ENCODE measurements around the gene KIAA1217.

The KIAA1217 gene

DNA sequence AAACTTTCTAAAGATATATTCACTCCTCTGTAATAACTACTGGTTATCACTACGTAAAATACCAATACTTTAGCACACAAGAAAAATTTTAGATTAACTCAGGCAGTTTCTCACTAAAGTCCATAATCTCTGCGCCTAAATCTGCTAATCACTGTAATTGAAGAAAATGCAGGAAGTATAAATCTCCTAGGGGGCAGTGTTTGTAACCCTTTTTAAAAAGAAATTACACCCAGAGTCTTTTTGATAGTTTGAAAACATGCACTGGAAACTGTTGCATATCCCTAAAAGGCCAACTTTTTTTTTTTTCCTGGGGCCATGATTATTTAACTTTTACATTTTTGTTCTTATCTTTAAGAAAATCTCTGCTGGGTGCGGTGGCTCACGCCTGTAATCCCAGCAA lies 209.6 kb downstream of the KIAA1217 start:
- H3K36me3 ChIP-seq (ENCODE audit: control insufficient read depth in 2 of 2, insufficient read depth in 1 of 2, low read length in 2 of 2) = no peaks in the 10 kb centered on the region
- H3K4me1 ChIP-seq (ENCODE audit: control insufficient read depth, insufficient read depth, low read length) = peaks cover 4% of the 10 kb centered on the region
- H3K4me3 ChIP-seq (ENCODE audit: low read depth, low read length) = no peak overlapping the region
- H3K27ac ChIP-seq (ENCODE audit: extremely low read depth, low read depth, low read length) = no peak overlapping the region
- ChIA-PET POLR2A (no interaction called here), CTCF (interaction anchor here (0.7 to 1.6 kb wide), 5 partner anchors 11 to 141 kb away, joined by 3 to 5 read pairs (median 4); no protein-coding TSS in a partner anchor)
- H3K9me3 ChIP-seq (ENCODE audit: control insufficient read depth, insufficient read depth, low read depth, low read length) = no peaks in the 10 kb centered on the region; the same call in 1 of the 2 replicates
- TF ChIP-seq GFI1B (tag by site-specific recombination; IDR thresholded peaks at IDR 0.05) (no peak), ZNF664 (tag by site-specific recombination; IDR thresholded peaks at IDR 0.05) (no peak), ZNF433 (tag by site-specific recombination; IDR thresholded peaks at IDR 0.05; ENCODE audit: low read depth) (no peak), ZNF549 (tag by site-specific recombination; IDR thresholded peaks at IDR 0.05) (no peak), ZNF670 (tag by site-specific recombination; IDR thresholded peaks at IDR 0.05; ENCODE audit: low read depth) (no peak), ZNF138 (tag by site-specific recombination; IDR thresholded peaks at IDR 0.05; ENCODE audit: borderline replicate concordance) (no peak), SETDB1 (IDR thresholded peaks at IDR 0.05; ENCODE audit: insufficient read length, low read length) (no peak), GLI4 (tag by site-specific recombination; IDR thresholded peaks at IDR 0.05) (no peak), ZNF830 (tag by site-specific recombination; IDR thresholded peaks at IDR 0.05; ENCODE audit: low read depth) (no peak)
- TF ChIP-seq, protein P1, sequence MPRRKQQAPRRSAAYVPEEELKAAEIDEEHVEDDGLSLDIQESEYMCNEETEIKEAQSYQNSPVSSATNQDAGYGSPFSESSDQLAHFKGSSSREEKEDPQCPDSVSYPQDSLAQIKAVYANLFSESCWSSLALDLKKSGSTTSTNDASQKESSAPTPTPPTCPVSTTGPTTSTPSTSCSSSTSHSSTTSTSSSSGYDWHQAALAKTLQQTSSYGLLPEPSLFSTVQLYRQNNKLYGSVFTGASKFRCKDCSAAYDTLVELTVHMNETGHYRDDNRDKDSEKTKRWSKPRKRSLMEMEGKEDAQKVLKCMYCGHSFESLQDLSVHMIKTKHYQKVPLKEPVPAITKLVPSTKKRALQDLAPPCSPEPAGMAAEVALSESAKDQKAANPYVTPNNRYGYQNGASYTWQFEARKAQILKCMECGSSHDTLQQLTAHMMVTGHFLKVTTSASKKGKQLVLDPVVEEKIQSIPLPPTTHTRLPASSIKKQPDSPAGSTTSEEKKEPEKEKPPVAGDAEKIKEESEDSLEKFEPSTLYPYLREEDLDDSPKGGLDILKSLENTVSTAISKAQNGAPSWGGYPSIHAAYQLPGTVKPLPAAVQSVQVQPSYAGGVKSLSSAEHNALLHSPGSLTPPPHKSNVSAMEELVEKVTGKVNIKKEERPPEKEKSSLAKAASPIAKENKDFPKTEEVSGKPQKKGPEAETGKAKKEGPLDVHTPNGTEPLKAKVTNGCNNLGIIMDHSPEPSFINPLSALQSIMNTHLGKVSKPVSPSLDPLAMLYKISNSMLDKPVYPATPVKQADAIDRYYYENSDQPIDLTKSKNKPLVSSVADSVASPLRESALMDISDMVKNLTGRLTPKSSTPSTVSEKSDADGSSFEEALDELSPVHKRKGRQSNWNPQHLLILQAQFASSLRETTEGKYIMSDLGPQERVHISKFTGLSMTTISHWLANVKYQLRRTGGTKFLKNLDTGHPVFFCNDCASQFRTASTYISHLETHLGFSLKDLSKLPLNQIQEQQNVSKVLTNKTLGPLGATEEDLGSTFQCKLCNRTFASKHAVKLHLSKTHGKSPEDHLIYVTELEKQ (tag by site-specific recombination; IDR thresholded peaks at IDR 0.05; ENCODE audit: borderline replicate concordance) = no peak
- TF ChIP-seq, protein P2, sequence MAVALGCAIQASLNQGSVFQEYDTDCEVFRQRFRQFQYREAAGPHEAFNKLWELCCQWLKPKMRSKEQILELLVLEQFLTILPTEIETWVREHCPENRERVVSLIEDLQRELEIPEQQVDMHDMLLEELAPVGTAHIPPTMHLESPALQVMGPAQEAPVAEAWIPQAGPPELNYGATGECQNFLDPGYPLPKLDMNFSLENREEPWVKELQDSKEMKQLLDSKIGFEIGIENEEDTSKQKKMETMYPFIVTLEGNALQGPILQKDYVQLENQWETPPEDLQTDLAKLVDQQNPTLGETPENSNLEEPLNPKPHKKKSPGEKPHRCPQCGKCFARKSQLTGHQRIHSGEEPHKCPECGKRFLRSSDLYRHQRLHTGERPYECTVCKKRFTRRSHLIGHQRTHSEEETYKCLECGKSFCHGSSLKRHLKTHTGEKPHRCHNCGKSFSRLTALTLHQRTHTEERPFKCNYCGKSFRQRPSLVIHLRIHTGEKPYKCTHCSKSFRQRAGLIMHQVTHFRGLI (tag by site-specific recombination; IDR thresholded peaks at IDR 0.05) = no peak
- TF ChIP-seq, protein P3, sequence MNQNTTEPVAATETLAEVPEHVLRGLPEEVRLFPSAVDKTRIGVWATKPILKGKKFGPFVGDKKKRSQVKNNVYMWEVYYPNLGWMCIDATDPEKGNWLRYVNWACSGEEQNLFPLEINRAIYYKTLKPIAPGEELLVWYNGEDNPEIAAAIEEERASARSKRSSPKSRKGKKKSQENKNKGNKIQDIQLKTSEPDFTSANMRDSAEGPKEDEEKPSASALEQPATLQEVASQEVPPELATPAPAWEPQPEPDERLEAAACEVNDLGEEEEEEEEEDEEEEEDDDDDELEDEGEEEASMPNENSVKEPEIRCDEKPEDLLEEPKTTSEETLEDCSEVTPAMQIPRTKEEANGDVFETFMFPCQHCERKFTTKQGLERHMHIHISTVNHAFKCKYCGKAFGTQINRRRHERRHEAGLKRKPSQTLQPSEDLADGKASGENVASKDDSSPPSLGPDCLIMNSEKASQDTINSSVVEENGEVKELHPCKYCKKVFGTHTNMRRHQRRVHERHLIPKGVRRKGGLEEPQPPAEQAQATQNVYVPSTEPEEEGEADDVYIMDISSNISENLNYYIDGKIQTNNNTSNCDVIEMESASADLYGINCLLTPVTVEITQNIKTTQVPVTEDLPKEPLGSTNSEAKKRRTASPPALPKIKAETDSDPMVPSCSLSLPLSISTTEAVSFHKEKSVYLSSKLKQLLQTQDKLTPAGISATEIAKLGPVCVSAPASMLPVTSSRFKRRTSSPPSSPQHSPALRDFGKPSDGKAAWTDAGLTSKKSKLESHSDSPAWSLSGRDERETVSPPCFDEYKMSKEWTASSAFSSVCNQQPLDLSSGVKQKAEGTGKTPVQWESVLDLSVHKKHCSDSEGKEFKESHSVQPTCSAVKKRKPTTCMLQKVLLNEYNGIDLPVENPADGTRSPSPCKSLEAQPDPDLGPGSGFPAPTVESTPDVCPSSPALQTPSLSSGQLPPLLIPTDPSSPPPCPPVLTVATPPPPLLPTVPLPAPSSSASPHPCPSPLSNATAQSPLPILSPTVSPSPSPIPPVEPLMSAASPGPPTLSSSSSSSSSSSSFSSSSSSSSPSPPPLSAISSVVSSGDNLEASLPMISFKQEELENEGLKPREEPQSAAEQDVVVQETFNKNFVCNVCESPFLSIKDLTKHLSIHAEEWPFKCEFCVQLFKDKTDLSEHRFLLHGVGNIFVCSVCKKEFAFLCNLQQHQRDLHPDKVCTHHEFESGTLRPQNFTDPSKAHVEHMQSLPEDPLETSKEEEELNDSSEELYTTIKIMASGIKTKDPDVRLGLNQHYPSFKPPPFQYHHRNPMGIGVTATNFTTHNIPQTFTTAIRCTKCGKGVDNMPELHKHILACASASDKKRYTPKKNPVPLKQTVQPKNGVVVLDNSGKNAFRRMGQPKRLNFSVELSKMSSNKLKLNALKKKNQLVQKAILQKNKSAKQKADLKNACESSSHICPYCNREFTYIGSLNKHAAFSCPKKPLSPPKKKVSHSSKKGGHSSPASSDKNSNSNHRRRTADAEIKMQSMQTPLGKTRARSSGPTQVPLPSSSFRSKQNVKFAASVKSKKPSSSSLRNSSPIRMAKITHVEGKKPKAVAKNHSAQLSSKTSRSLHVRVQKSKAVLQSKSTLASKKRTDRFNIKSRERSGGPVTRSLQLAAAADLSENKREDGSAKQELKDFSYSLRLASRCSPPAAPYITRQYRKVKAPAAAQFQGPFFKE (tag by site-specific recombination; IDR thresholded peaks at IDR 0.05; ENCODE audit: borderline replicate concordance) = no peak

DNA sequence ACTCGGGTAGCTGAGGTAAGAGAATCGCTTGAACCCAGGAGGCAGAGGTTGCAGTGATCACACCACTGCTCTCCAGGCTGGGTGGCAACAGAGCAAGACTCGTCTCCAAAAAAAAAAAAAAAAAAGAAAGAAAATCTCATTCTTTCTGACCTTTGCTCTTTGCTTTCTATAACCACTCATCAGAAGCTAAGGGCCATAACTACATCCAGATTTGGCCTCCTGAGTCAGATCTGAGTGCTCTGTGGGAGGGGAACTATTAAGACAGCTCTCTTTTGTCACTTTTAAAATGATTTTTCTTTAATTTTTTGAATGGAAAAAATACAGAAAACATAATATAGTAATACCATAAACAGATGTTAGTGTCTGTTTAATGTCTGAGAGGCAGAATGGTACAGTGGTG lies 210.1 kb downstream of the KIAA1217 start:
- Histone ChIP-seq H3K4me1 (ENCODE audit: control insufficient read depth, insufficient read depth, low read length) (peaks cover 4% of the 10 kb centered on the region), H3K9me3 (ENCODE audit: control insufficient read depth, insufficient read depth, low read depth, low read length) (no peaks in the 10 kb centered on the region; the same call in 1 of the 2 replicates), H3K36me3 (ENCODE audit: control insufficient read depth in 2 of 2, insufficient read depth in 1 of 2, low read length in 2 of 2) (no peaks in the 10 kb centered on the region), H3K27ac (ENCODE audit: extremely low read depth, low read depth, low read length) (no peak overlapping the region), H3K4me3 (ENCODE audit: low read depth, low read length) (no peak overlapping the region)
- TF ChIP-seq ZNF654 (tag by site-specific recombination; IDR thresholded peaks at IDR 0.05; ENCODE audit: low read depth) (no peak), ZNF629 (tag by site-specific recombination; IDR thresholded peaks at IDR 0.05) (no peak), EGR2 (tag by site-specific recombination; IDR thresholded peaks at IDR 0.05; ENCODE audit: low read depth) (no peak), ZNF791 (tag by site-specific recombination; IDR thresholded peaks at IDR 0.05) (no peak)
- TF ChIP-seq, protein P4, sequence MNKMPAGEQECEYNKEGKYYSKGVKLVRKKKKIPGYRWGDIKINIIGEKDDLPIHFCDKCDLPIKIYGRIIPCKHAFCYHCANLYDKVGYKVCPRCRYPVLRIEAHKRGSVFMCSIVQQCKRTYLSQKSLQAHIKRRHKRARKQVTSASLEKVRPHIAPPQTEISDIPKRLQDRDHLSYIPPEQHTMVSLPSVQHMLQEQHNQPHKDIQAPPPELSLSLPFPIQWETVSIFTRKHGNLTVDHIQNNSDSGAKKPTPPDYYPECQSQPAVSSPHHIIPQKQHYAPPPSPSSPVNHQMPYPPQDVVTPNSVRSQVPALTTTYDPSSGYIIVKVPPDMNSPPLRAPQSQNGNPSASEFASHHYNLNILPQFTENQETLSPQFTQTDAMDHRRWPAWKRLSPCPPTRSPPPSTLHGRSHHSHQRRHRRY (tag by site-specific recombination; IDR thresholded peaks at IDR 0.05) = no peak
- TF ChIP-seq, protein P5, sequence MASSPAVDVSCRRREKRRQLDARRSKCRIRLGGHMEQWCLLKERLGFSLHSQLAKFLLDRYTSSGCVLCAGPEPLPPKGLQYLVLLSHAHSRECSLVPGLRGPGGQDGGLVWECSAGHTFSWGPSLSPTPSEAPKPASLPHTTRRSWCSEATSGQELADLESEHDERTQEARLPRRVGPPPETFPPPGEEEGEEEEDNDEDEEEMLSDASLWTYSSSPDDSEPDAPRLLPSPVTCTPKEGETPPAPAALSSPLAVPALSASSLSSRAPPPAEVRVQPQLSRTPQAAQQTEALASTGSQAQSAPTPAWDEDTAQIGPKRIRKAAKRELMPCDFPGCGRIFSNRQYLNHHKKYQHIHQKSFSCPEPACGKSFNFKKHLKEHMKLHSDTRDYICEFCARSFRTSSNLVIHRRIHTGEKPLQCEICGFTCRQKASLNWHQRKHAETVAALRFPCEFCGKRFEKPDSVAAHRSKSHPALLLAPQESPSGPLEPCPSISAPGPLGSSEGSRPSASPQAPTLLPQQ (tag by site-specific recombination; IDR thresholded peaks at IDR 0.05) = no peak
- TF ChIP-seq, protein P6, sequence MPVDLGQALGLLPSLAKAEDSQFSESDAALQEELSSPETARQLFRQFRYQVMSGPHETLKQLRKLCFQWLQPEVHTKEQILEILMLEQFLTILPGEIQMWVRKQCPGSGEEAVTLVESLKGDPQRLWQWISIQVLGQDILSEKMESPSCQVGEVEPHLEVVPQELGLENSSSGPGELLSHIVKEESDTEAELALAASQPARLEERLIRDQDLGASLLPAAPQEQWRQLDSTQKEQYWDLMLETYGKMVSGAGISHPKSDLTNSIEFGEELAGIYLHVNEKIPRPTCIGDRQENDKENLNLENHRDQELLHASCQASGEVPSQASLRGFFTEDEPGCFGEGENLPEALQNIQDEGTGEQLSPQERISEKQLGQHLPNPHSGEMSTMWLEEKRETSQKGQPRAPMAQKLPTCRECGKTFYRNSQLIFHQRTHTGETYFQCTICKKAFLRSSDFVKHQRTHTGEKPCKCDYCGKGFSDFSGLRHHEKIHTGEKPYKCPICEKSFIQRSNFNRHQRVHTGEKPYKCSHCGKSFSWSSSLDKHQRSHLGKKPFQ (tag by site-specific recombination; IDR thresholded peaks at IDR 0.05) = no peak
- POLR2A ChIA-PET = no interaction called here
- CTCF ChIA-PET = interaction anchor here (1.0 to 1.6 kb wide), 4 partner anchors 25 to 85 kb away, joined by 3 to 4 read pairs (median 4); no protein-coding TSS in a partner anchor
